Measurements from ENCODE around the gene PCDHGA8.

The PCDHGA8 gene

DNA sequence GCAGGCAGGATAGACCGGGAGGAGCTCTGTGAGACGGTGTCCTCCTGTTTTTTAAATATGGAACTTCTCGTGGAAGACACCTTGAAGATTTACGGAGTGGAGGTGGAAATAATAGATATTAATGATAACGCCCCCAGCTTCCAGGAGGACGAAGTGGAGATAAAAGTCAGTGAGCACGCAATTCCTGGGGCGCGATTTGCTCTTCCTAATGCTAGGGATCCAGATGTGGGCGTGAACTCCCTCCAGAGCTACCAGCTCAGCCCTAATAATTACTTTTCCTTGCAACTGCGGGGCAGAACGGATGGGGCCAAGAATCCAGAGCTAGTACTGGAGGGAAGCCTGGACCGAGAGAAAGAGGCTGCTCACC, 29.0 kb downstream of the PCDHGA8 start:
- Histone ChIP-seq H3K27me3 (ENCODE audit: insufficient read depth, poor library complexity, severe bottlenecking) (peaks cover 13% of the 10 kb centered on the region), H3K27ac (replicated peaks) (no peak overlapping the region), H3K4me3 (replicated peaks; ENCODE audit: insufficient read depth, low read length) (peak overlapping the region; percentile 69)
- TF ChIP-seq, protein P1, sequence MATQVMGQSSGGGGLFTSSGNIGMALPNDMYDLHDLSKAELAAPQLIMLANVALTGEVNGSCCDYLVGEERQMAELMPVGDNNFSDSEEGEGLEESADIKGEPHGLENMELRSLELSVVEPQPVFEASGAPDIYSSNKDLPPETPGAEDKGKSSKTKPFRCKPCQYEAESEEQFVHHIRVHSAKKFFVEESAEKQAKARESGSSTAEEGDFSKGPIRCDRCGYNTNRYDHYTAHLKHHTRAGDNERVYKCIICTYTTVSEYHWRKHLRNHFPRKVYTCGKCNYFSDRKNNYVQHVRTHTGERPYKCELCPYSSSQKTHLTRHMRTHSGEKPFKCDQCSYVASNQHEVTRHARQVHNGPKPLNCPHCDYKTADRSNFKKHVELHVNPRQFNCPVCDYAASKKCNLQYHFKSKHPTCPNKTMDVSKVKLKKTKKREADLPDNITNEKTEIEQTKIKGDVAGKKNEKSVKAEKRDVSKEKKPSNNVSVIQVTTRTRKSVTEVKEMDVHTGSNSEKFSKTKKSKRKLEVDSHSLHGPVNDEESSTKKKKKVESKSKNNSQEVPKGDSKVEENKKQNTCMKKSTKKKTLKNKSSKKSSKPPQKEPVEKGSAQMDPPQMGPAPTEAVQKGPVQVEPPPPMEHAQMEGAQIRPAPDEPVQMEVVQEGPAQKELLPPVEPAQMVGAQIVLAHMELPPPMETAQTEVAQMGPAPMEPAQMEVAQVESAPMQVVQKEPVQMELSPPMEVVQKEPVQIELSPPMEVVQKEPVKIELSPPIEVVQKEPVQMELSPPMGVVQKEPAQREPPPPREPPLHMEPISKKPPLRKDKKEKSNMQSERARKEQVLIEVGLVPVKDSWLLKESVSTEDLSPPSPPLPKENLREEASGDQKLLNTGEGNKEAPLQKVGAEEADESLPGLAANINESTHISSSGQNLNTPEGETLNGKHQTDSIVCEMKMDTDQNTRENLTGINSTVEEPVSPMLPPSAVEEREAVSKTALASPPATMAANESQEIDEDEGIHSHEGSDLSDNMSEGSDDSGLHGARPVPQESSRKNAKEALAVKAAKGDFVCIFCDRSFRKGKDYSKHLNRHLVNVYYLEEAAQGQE (IDR thresholded peaks at IDR 0.05; ENCODE audit: insufficient replicate concordance, low read depth), result no peak
- no peak for TF ChIP-seq GABPA (IDR thresholded peaks at IDR 0.05; ENCODE audit: low read depth)
- TF ChIP-seq POLR2AphosphoS5 (IDR thresholded peaks at IDR 0.05; ENCODE audit: low read depth), result no peak
- no peak for TF ChIP-seq SPI1 (IDR thresholded peaks at IDR 0.05; ENCODE audit: borderline replicate concordance, low read depth)
- TF ChIP-seq CTCF (IDR thresholded peaks at IDR 0.05; ENCODE audit: insufficient read depth, low read length), result no peak
- DNase-seq (ENCODE audit: low read depth in 1 of 2, low spot score in 1 of 2), result no peak

DNA sequence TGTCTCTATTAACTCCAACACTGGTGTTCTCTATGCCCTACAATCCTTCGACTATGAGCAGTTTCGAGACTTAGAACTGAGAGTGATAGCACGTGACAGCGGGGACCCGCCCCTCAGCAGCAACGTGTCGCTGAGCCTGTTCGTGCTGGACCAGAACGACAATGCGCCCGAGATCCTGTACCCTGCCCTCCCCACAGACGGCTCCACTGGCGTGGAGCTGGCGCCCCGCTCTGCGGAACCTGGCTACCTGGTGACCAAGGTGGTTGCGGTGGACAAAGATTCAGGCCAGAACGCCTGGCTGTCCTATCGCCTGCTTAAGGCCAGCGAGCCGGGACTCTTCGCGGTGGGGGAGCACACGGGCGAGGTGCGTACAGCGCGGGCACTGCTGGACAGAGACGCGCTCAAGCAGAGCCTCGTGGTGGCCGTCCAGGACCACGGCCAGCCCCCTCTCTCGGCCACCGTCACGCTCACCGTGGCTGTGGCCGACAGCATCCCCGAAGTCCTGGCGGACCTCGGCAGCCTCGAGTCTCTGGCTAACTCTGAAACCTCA, 30.4 kb downstream of the PCDHGA8 start:
- H3K27ac ChIP-seq (replicated peaks), result no peak overlapping the region
- H3K4me3 ChIP-seq (replicated peaks; ENCODE audit: insufficient read depth, low read length), result no peak overlapping the region
- H3K27me3 ChIP-seq (ENCODE audit: insufficient read depth, poor library complexity, severe bottlenecking), result peaks cover 13% of the 10 kb centered on the region
- TF ChIP-seq, protein P1 (IDR thresholded peaks at IDR 0.05; ENCODE audit: insufficient replicate concordance, low read depth), result peak; percentile 40
- TF ChIP-seq SPI1 (IDR thresholded peaks at IDR 0.05; ENCODE audit: borderline replicate concordance, low read depth), result no peak
- no peak for DNase-seq (ENCODE audit: low read depth in 1 of 2, low spot score in 1 of 2)

- Histone ChIP-seq H3K27ac (replicated peaks) (no peak overlapping the region), H3K27me3 (ENCODE audit: insufficient read depth, poor library complexity, severe bottlenecking) (peaks cover 4% of the 10 kb centered on the region), H3K4me3 (replicated peaks; ENCODE audit: insufficient read depth, low read length) (no peak overlapping the region)
- DNase-seq (ENCODE audit: low read depth in 1 of 2, low spot score in 1 of 2), result no peak
- no peak for TF ChIP-seq POLR2AphosphoS5 (IDR thresholded peaks at IDR 0.05; ENCODE audit: low read depth)
- no peak for TF ChIP-seq GABPA (IDR thresholded peaks at IDR 0.05; ENCODE audit: low read depth)
- TF ChIP-seq, protein P1 (IDR thresholded peaks at IDR 0.05; ENCODE audit: insufficient replicate concordance, low read depth), result no peak
- TF ChIP-seq SPI1 (IDR thresholded peaks at IDR 0.05; ENCODE audit: borderline replicate concordance, low read depth), result no peak
- TF ChIP-seq CTCF (IDR thresholded peaks at IDR 0.05; ENCODE audit: insufficient read depth, low read length), result no peak
Measured at GRCh38 chr5:141427783-141428426, 35.5 kb downstream of the PCDHGA8 start.

All from HL-60 (cell line).